Right atrium auricular region (tissue), 2 donors: ENCODE measurements around the gene CSTPP1. TPM values are rescaled to one million over a fixed set of nuclear protein-coding genes. Genes with fewer than 3 reads are reported as not detected.

Experiments
- DNase-seq: peaks from one replicate; pipeline ENCODE4 v3.0.0-alpha.2; 2019; ENCODE audit warnings: low spot score
- H3K27ac ChIP-seq, 2 donors: fragments of 200-600 bp; sonication (generic); 1 replicate in 1 of 2; 2 replicates in 1 of 2; pipeline ENCODE4 v1.5.1; 2016 to 2019
- H3K27me3 ChIP-seq, 2 donors: fragments of 200-600 bp; sonication (generic); one replicate each; pipeline versions ENCODE4 v1.5.1 to v1.6.0; 2017 to 2019
- H3K36me3 ChIP-seq: fragments of 200-600 bp; sonication (generic); one replicate; pipeline ENCODE4 v1.5.1; 2016
- H3K4me1 ChIP-seq, 2 donors: fragments of 200-600 bp; sonication (generic); one replicate each; pipeline versions ENCODE4 v1.5.1 to v1.6.0; 2017 to 2019
- H3K4me3 ChIP-seq, 2 donors: fragments of 200-600 bp; sonication (generic); 1 replicate in 1 of 2; 2 replicates in 1 of 2; pipeline ENCODE4 v1.5.1; 2017 to 2019; ENCODE audit warnings: mild to moderate bottlenecking in 1 of 2, moderate library complexity in 1 of 2
- H3K9me3 ChIP-seq, 2 donors: fragments of 200-600 bp; sonication (generic); one replicate each; pipeline ENCODE4 v1.5.1; 2019
- total RNA-seq, 2 donors: library from RNA; depleted of rRNA; stranded (reverse); fragments of >200 nt; gene quantifications; one replicate each; pipeline ENCODE4 v1.1.0, GENCODE V29; 2016
- TF ChIP-seq, protein P1 (sequence below), 2 donors: fragments of 200-600 bp; sonication (generic); IDR thresholded peaks; one replicate each; pipeline ENCODE4 v1.5.1; 2019; ENCODE audit warnings: antibody characterized with exemption in 2 of 2

The CSTPP1 gene
- total RNA-seq, 2 donors from 2014 or later: 8.1 to 14.0 TPM

DNA sequence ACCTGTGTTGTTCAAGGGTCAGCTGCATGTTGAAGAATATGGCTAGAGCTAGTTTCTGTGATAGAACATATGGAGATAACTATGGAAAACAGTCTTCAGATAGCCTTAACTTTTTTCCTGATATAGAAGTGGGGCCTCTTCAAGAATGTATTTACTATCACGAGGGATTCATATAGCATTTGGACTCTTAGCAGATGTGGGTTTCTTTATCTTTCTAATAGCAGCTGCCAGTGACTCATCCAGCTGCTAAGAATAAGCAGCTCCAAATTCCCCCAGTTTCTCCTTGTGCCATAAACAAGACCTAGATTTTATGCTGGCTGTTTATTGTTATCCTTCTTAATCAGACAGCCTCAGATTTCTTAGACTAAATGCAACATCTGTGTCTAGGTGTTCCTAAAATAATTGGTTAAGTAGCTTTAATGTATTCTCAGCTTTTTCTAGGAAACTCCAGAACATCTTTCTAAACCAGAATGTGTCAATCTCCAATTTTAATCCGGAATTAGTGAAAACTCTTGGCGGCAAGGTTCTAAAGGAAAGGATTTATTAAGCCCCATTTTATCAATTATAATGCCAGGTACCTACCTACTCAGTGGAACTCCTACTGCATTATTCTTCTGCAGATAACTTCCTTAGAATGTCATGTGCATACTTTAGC, 119.8 kb downstream of the CSTPP1 start:
- H3K36me3 ChIP-seq: no peaks in the 10 kb centered on the region
- no peaks in the 10 kb centered on the region for H3K4me1 ChIP-seq
- no peaks in the 10 kb centered on the region for H3K9me3 ChIP-seq
- H3K27me3 ChIP-seq: no peaks in the 10 kb centered on the region
- no peak for DNase-seq
- no peak overlapping the region for H3K27ac ChIP-seq
- no peak overlapping the region for H3K4me3 ChIP-seq
- TF ChIP-seq, protein P1, sequence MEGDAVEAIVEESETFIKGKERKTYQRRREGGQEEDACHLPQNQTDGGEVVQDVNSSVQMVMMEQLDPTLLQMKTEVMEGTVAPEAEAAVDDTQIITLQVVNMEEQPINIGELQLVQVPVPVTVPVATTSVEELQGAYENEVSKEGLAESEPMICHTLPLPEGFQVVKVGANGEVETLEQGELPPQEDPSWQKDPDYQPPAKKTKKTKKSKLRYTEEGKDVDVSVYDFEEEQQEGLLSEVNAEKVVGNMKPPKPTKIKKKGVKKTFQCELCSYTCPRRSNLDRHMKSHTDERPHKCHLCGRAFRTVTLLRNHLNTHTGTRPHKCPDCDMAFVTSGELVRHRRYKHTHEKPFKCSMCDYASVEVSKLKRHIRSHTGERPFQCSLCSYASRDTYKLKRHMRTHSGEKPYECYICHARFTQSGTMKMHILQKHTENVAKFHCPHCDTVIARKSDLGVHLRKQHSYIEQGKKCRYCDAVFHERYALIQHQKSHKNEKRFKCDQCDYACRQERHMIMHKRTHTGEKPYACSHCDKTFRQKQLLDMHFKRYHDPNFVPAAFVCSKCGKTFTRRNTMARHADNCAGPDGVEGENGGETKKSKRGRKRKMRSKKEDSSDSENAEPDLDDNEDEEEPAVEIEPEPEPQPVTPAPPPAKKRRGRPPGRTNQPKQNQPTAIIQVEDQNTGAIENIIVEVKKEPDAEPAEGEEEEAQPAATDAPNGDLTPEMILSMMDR (IDR thresholded peaks at IDR 0.05): no peak

DNA sequence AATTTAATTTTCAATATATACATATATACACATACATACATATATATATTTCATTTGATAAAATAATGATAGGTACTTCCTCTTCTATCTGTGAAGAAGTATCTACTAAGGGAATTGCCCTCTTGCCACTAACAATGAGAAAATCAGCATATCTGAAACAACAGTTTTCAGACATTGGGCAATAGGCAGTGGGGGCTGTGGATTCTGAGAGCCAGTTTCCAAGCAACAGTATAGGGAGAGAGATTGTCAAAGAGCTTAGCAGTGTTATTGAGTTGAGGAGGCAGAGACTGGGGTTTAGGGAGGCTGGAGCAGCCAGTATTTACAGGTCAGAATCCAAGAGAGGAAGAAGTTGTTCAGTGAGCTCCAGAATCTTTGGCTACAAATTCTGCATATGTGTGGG, 120.8 kb downstream of the CSTPP1 start:
- DNase-seq: no peak
- Histone ChIP-seq H3K4me3 (no peak overlapping the region), H3K36me3 (no peaks in the 10 kb centered on the region), H3K9me3 (no peaks in the 10 kb centered on the region), H3K27me3 (no peaks in the 10 kb centered on the region), H3K4me1 (no peaks in the 10 kb centered on the region), H3K27ac (no peak overlapping the region)
- TF ChIP-seq, protein P1 (IDR thresholded peaks at IDR 0.05): no peak

DNA sequence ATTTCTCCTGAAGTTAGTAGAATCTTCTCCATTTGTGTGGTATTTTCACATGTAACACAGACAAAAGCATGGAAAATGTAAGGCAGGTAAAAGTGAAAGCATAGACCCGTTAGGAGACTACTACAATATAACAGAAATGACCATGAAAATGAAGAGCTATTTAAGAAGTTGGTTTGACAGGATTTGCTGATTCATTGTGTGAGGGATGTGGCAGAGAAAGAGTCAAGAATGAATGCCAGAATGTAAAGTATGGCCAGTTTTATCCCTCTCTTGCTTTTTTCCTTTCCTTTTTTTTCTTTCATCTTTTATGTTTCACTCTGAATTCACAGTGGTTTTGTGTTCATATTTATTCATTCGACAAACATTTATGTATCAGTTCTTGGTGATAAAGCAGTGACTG, 124.2 kb downstream of the CSTPP1 start:
- no peaks in the 10 kb centered on the region for H3K4me1 ChIP-seq
- H3K27ac ChIP-seq: no peak overlapping the region
- H3K36me3 ChIP-seq: no peaks in the 10 kb centered on the region
- H3K4me3 ChIP-seq: no peak overlapping the region
- H3K9me3 ChIP-seq: no peaks in the 10 kb centered on the region
- no peaks in the 10 kb centered on the region for H3K27me3 ChIP-seq
- DNase-seq: no peak
- TF ChIP-seq, protein P1 (IDR thresholded peaks at IDR 0.05): no peak

DNA sequence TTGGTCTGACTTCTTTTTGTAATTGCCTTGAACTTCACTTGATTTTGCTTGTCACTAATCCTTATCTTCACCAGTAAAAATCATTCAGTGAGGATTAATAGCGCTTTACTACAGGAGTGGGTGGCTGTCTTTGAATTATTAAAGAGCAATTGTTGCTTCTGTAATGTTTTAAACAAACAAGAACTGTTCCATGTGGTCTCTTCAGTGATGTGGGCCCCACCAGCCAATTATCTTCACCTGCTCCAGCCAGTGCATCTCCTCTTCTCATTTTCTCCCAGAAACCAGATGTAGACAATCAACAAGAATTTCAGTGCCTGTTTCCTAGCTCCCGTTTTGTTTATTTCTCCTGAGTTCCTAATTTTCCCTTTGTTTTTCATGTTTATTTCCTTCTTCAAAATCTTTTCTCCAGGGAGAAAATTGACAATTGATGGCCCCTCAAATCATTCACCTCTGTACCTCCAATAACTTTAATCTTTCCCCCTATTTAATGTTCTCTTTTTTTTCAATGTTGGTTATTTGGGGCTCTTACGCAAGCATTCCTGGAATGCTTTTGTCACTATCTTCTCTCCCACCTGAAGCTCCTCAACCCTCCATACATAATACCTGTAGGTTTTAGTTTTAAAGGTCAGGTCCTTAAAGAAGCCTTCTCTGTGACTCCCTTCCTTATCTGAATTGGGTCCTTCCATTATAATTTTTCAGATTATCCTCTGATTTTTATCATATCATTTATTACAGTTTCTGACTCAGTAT, 125.0 kb downstream of the CSTPP1 start:
- Histone ChIP-seq H3K9me3 (no peaks in the 10 kb centered on the region), H3K4me1 (no peaks in the 10 kb centered on the region), H3K36me3 (no peaks in the 10 kb centered on the region), H3K4me3 (no peak overlapping the region), H3K27ac (no peak overlapping the region), H3K27me3 (no peaks in the 10 kb centered on the region)
- TF ChIP-seq, protein P1 (IDR thresholded peaks at IDR 0.05): no peak
- no peak for DNase-seq

DNA sequence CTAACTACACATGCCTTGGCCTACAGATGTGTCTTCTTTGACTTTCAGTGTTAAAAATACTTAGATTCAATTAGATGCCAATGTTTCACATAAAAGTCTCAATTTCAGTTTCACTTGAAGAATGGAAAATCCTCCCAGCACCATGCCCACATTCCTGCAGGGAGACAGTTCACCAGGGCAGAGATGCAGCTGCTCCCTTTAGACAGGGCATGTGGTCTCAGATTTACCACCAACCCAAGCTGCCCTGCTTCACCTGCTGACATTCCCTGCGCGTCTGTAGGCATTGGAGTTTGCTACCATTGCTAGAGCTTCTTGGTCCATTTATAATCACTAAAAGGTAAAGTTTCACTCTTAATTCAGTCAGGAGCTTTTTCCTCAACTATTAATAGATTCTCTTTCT, 126.2 kb downstream of the CSTPP1 start:
- Histone ChIP-seq H3K9me3 (no peaks in the 10 kb centered on the region), H3K4me1 (no peaks in the 10 kb centered on the region), H3K4me3 (no peak overlapping the region), H3K27me3 (no peaks in the 10 kb centered on the region), H3K27ac (no peak overlapping the region), H3K36me3 (no peaks in the 10 kb centered on the region)
- TF ChIP-seq, protein P1 (IDR thresholded peaks at IDR 0.05): no peak
- DNase-seq: no peak
